Vagina (tissue), 2 donors: ENCODE data around the gene TBC1D22A. TPM values are rescaled to one million over a fixed set of nuclear protein-coding genes. Genes with fewer than 3 reads are reported as not detected.

ENCODE experiments used
- DNase-seq, 2 donors: peaks; one replicate each; pipeline ENCODE4 v3.0.0-alpha.2; 2017; ENCODE audit errors: extremely low spot score in 2 of 2
- H3K27ac ChIP-seq: fragments of 200-600 bp; sonication (generic); one replicate; pipeline ENCODE4 v1.5.1; 2019
- H3K27me3 ChIP-seq: fragments of 200-600 bp; sonication (generic); one replicate; pipeline ENCODE4 v1.5.1; 2019
- H3K36me3 ChIP-seq, 2 donors: fragments of 200-600 bp; sonication (generic); one replicate each; pipeline ENCODE4 v1.5.1; 2017 to 2019
- H3K4me1 ChIP-seq: fragments of 200-600 bp; sonication (generic); one replicate; pipeline ENCODE4 v1.5.1; 2019
- H3K4me3 ChIP-seq, 2 donors: fragments of 200-600 bp; sonication (generic); 1 replicate in 1 of 2; 2 replicates in 1 of 2; pipeline ENCODE4 v1.5.1; 2016 to 2019
- H3K9me3 ChIP-seq: fragments of 200-600 bp; sonication (generic); one replicate; pipeline ENCODE4 v1.5.1; 2019
- CTCF ChIP-seq, 3 experiments: fragments of 450-650 bp in 2 of 3; fragments of 200-600 bp in 1 of 3; sonication (generic) in 1 of 3; IDR thresholded peaks; one replicate each; pipeline ENCODE4 v1.5.1; 2017 to 2019; ENCODE audit warnings: antibody characterized with exemption in 3 of 3, mild to moderate bottlenecking in 2 of 3, moderate library complexity in 2 of 3
- POLR2A ChIP-seq, 2 donors: fragments of 450-650 bp; IDR thresholded peaks; one replicate each; pipeline ENCODE4 v1.6.1; 2017; ENCODE audit warnings: antibody characterized with exemption in 2 of 2, mild to moderate bottlenecking in 2 of 2, moderate library complexity in 2 of 2
- POLR2AphosphoS5 ChIP-seq, 2 donors: sonication (generic); formaldehyde crosslinking; IDR thresholded peaks; one replicate each; pipeline ENCODE4 v1.9.0; 2017; ENCODE audit warnings: antibody characterized with exemption in 2 of 2, mild to moderate bottlenecking in 2 of 2, low read depth in 1 of 2; ENCODE audit not compliant: insufficient read depth in 1 of 2
- intact Hi-C: fragments of 100-400 bp; cut with DNase I; formaldehyde crosslinking; loops from one replicate; pipeline ENCODE4 v1.15.1; 2023
- total RNA-seq: library from RNA; depleted of rRNA; stranded (reverse); fragments of >200 nt; gene quantifications from one replicate; pipeline ENCODE4 v1.2.3, GENCODE V29; 2016

The TBC1D22A gene
- total RNA-seq, 1 donor from 2014 or later, result 38.3 TPM

GRCh38 chr22:46758121-46758520 lies 4.3 kb upstream of the TBC1D22A start:
- H3K9me3 ChIP-seq, result no peaks in the 10 kb centered on the region
- no peaks in the 10 kb centered on the region for H3K36me3 ChIP-seq
- intact Hi-C loops, result no loop called here
- H3K27ac ChIP-seq, result no peak overlapping the region
- H3K4me1 ChIP-seq, result peaks cover 37% of the 10 kb centered on the region
- TF ChIP-seq POLR2A (IDR thresholded peaks at IDR 0.05), result no peak
- no peak for TF ChIP-seq CTCF (IDR thresholded peaks at IDR 0.05)
- TF ChIP-seq POLR2AphosphoS5 (IDR thresholded peaks at IDR 0.05; ENCODE audit: insufficient read depth in 1 of 2, low read depth in 1 of 2), result no peak
- no peak overlapping the region for H3K4me3 ChIP-seq
- no peak for DNase-seq
- no peaks in the 10 kb centered on the region for H3K27me3 ChIP-seq

GRCh38 chr22:46758867-46759290 lies 3.6 kb upstream of the TBC1D22A start:
- Histone ChIP-seq H3K27ac (no peak overlapping the region), H3K4me3 (no peak overlapping the region), H3K27me3 (no peaks in the 10 kb centered on the region), H3K9me3 (no peaks in the 10 kb centered on the region), H3K36me3 (no peaks in the 10 kb centered on the region), H3K4me1 (peaks cover 37% of the 10 kb centered on the region)
- no peak for DNase-seq
- intact Hi-C loops, result no loop called here
- TF ChIP-seq CTCF (IDR thresholded peaks at IDR 0.05) (peak in 2 of 3 experiments; percentile 25 to 27), POLR2AphosphoS5 (IDR thresholded peaks at IDR 0.05; ENCODE audit: insufficient read depth in 1 of 2, low read depth in 1 of 2) (no peak), POLR2A (IDR thresholded peaks at IDR 0.05) (no peak)

DNA sequence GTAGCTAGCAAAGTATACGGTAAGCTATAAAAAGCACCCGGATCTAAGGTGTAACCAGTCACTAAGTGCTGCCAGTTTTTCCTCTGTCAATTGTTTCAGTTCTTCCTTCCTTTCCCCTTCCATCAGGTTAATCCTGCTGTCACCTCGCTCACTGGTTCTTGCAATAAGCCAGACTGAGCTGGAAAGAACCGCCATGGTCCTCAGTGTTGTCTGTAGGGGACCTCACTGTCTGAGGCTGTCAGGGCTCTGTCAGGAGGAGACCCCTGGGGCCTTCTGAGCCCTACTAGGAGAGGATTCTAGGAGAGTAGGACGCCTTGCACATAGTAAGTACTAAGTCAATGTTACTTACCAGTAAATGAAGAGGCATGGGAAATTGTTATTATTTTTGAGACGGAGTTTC lies 1.4 kb upstream of the TBC1D22A start:
- Histone ChIP-seq H3K9me3 (no peaks in the 10 kb centered on the region), H3K36me3 (no peaks in the 10 kb centered on the region), H3K27me3 (no peaks in the 10 kb centered on the region), H3K4me3 (no peak overlapping the region), H3K27ac (no peak overlapping the region), H3K4me1 (peaks cover 35% of the 10 kb centered on the region)
- no peak for DNase-seq
- TF ChIP-seq CTCF (IDR thresholded peaks at IDR 0.05) (no peak), POLR2AphosphoS5 (IDR thresholded peaks at IDR 0.05; ENCODE audit: insufficient read depth in 1 of 2, low read depth in 1 of 2) (no peak), POLR2A (IDR thresholded peaks at IDR 0.05) (no peak)
- intact Hi-C loops, result no loop called here

GRCh38 chr22:46761539-46762237 lies 762 bp upstream of the TBC1D22A start:
- Histone ChIP-seq H3K27ac (peak overlapping the region; percentile 92), H3K4me3 (peak overlapping the region; percentile 95), H3K27me3 (no peaks in the 10 kb centered on the region), H3K4me1 (peaks cover 35% of the 10 kb centered on the region), H3K36me3 (no peaks in the 10 kb centered on the region), H3K9me3 (no peaks in the 10 kb centered on the region)
- no peak for DNase-seq
- TF ChIP-seq POLR2AphosphoS5 (IDR thresholded peaks at IDR 0.05; ENCODE audit: insufficient read depth in 1 of 2, low read depth in 1 of 2), result no peak
- no peak for TF ChIP-seq CTCF (IDR thresholded peaks at IDR 0.05)
- no peak for TF ChIP-seq POLR2A (IDR thresholded peaks at IDR 0.05)
- intact Hi-C loops, result no loop called here

- TF ChIP-seq POLR2A (IDR thresholded peaks at IDR 0.05), result no peak
- no peak for TF ChIP-seq POLR2AphosphoS5 (IDR thresholded peaks at IDR 0.05; ENCODE audit: insufficient read depth in 1 of 2, low read depth in 1 of 2)
- no peak for TF ChIP-seq CTCF (IDR thresholded peaks at IDR 0.05)
- peak overlapping the region; percentile 92 for H3K27ac ChIP-seq
- H3K27me3 ChIP-seq, result no peaks in the 10 kb centered on the region
- intact Hi-C loops, result no loop called here
- peaks cover 42% of the 10 kb centered on the region for H3K4me1 ChIP-seq
- DNase-seq, result no peak
- H3K9me3 ChIP-seq, result no peaks in the 10 kb centered on the region
- H3K4me3 ChIP-seq, result peak overlapping the region; percentile 95
- H3K36me3 ChIP-seq, result no peaks in the 10 kb centered on the region
These were observed 728 bp downstream of the TBC1D22A start for GRCh38 chr22:46763051-46763705.
